GM12873 (cell line): ENCODE results near the gene ZNF804A.

Experiments used
- TF ChIP-seq, protein P1 (sequence below): IDR thresholded peaks from 2 replicates; pipeline ENCODE4 v1.5.1; 2012; ENCODE audit warnings: low read depth, mild to moderate bottlenecking, moderate library complexity, low read length, control low read depth; ENCODE audit not compliant: insufficient read depth; ENCODE audit errors: missing control alignments

The ZNF804A gene

DNA sequence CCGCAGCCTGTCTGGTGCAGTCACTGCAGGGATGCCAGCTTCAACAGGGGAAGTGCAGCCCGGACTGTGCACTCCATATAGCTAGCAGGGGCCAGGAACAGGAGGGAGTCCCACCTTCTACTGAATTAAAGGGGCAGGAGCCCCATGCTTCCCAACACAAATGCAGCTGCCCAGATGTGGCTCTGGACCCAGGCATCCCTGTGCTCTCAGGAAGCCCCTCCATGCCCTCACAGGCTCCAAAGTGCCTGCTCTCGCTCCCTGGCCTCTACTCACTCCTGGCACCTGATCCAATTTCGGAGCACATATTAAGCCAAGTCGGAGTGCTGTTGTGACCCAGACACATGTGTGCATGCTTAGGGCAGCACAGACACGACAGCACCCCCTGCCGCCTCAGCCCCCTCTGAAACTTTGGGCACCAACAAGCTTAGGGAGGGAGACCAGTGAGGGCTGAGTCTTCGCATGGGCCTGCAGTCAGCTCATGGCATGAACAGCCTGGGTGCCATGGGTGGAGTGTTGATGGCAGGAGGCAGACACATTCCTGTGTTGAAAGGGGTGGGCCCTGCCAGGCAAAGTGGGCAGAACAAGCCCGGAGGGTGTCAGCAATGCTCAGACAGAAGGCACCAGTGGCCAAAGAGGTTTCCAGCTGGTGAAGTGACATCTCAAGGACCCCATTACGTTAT lies 83.5 kb downstream of the ZNF804A start:
- TF ChIP-seq, protein P1, sequence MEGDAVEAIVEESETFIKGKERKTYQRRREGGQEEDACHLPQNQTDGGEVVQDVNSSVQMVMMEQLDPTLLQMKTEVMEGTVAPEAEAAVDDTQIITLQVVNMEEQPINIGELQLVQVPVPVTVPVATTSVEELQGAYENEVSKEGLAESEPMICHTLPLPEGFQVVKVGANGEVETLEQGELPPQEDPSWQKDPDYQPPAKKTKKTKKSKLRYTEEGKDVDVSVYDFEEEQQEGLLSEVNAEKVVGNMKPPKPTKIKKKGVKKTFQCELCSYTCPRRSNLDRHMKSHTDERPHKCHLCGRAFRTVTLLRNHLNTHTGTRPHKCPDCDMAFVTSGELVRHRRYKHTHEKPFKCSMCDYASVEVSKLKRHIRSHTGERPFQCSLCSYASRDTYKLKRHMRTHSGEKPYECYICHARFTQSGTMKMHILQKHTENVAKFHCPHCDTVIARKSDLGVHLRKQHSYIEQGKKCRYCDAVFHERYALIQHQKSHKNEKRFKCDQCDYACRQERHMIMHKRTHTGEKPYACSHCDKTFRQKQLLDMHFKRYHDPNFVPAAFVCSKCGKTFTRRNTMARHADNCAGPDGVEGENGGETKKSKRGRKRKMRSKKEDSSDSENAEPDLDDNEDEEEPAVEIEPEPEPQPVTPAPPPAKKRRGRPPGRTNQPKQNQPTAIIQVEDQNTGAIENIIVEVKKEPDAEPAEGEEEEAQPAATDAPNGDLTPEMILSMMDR = no peak

DNA sequence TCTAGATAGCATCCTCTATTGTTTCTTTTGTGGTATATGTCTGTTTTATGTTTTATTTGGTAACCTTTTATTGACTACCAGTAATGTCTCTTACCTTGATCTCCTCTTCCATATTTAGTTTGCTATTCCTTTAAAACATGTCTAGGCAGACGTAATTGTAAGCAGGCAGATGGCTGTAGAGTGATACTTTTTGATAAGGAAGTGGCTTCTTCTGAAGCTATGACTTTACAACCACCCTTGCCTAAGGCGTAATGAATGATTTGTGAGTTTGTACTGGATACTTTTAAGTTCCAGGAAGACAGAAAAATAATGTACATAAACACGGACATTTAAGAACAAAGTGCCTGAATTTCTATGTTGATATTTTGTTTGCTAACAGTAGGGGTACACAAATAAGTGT lies 85.6 kb downstream of the ZNF804A start:
- TF ChIP-seq, protein P1 = no peak

DNA sequence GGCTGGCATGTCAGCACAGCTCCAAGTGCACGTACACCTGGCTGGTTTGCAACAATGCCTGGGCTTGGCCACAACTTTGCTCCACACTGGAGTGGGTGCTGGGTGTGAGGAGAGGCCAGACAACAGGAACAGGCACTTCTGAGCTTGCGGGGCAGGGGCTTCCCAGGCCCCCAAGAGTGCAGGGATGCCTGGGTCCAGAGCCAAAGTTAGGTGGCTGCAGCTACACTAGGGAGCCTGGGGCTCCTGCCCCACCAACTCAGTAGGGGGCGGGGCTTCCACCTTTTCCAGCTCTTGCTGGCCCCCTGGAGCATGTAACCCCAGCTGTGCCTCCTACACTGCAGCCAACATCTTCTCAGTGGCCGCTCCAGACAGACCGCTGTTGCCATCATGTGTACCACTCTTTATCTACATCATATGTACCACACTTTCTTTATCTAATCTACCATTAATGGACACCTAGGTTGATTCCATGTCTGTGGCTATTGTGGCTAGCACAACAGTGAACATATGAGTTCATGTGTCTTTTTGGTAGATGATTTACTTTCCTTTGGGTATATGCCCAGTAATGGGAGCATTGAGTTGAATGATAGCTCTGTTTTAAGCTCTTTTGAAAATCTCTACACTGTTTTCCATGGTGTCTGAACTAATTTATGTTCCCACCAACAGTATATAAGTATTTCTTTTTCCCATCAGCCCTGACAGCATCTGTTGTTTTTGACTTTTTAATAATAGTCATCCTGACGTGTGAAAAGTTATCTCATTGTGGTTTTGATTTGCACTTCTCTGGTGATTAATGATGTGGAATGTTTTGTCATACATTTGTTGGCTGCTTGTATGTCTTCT lies 87.9 kb downstream of the ZNF804A start:
- TF ChIP-seq, protein P1 = no peak

DNA sequence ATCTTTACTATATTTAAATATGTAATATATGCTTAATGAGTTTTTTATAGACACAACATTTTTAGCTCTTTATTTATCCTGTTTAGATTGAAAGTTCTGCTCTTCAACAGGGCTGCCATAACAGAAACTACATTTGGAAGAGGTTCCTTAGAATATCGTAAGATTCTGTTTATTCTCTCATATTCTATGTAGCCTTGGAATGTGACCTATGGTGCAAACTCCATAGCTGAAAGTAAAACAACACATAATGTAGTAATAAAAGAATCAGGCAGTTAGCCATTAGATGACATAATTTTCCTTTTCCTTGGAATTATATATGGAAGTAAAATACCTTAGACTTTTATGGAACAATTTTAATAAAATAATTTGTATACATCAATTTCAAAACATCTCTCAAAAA lies 91.3 kb downstream of the ZNF804A start:
- TF ChIP-seq, protein P1 = no peak

DNA sequence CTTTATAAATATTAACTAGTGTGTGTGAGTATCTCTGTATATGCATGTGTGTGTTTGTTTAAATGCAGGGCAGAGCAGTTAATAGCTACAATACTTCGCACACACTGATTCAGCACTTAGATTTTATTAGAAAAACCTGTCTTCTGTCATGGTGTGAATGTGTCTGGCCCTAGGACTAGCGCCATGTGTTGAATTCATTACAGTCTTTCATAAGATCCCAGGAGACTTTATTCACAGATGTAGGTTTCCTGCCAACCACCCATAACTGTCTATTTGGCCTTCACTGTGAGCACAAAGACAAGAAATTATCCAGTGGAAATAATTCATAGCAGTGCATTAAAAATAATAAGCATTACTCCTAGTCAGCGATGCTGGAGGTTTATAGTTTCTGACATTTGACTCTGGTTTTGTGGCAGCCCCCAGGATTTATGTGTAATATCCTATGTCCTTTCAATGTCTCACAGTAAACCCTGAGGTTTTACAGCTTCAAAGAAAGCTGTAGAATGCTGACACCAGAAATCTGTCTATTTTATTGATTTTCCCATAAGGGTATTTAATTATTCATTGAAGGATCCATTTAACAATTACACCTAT lies 93.9 kb downstream of the ZNF804A start:
- TF ChIP-seq, protein P1 = no peak

DNA sequence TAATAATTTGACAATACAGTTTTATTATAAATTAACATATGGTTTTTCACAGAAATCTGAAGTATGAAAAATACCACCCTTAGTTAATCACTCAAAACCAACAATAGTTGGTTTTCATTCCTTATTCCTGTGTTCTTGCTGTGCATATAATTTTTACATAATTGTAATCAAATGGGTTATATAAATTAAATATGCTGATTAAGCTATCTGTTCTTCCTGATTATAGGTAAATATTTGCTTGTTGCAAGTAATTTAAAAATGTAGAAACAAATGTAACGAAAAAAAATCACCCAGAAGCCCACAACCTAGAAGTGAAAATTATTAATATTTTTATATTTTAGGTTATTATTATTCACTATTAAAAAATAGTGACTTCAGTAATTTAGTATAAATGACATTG lies 98.3 kb downstream of the ZNF804A start:
- TF ChIP-seq, protein P1 = no peak

DNA sequence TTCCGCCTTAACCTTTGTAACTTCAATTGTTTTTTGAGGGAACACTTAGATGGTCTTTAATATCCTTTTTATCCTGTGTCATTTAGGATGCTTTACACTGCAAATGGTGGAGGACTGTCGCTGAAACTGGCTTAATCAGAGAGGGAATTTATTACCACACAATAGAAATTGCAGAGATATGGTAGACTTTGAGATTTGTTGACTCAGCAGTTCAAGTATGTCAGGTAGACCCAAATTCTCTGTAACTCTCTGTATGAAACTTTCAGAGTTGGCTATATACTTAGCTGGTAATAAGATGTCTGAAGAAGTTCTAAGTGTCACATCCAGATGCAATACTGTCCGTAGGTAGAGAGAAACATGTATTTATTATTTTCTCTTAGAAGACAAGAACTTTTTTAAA lies 100.1 kb downstream of the ZNF804A start:
- TF ChIP-seq, protein P1 = no peak
